ENCODE results near the gene OR1M1.

OR1M1 gene

DNA sequence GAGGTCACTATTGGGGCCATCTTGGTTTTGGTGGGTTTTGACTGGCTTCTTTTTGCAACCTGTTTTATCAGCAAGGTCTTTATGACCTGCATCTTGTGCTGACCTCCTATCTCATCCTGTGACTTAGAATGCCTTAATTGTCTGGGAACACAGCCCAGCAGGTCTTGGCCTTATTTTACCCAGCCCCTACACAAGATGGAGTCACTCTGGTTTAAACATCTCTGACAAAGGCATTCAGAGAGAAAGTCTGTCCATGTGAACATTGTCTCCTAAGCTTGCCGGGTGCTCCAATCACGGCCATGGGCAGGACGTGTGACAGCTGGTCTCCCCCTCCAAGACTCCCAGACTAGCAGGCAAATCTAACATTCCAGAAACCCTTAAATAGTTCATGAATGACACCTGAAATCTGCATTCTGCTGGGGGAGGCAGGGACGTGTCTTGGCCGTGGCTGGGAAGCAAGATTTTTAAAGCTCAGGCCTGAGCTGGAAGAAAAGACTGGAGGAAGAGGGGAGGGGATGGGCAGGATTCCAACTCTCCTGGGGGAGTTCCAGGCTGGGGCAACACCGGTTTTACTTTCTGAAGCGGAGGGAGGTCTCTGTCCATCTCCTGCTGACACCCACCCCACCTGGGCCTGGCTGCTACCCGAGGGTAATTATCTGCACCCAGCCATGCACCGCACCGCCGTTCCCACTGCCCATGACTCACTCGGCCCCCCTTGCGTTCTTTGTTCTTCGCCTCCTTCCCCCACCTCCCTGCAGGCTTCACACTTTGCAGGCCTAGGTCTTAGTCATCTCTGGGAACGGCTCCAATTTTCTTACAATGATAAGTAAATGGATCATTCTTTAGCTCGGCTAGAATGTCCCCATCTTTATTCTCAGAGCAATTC lies 11.6 kb upstream of the OR1M1 start:
- DNase-seq, result peak in 42 of 51 donors; percentile 4 to 87 (median 35)

DNA sequence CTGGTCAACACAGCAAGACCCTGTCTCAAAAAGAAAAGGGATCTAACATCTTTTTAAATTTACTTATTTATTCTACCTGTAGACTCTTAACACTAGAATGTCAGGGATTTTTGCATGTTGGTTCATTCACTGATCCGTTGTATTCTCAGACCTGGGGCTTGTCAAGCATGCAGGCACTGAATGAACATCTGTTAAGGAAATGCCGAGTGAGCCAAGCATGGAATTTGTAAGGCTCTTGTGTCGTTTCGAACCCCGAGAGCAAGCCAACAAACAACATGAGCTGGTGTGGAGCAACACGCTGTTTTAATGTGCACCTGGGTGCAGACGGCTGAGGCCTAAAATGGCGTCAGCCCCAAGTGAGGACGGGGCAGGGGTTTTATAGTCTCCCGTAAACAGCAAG lies 10.0 kb upstream of the OR1M1 start:
- no peak for DNase-seq

DNA sequence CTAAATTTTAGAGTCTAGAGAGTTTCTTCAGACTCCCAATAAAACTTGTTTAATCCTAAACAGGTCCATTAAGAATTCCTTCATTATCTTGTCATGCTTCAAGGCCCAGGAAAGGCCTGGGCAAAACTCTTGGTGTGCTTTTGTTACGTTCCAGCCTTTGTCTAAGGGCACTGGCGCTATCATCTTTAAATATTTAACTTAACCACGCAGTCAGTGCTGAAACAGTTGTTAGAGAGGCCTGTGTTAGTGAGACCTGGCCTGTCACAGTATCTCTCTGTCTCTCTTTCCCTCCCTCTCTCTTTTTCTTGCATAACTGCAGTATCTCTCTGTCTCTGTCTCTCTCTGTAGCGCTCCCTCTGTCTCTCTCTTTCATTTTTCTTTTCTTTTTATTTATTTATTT lies 8.2 kb upstream of the OR1M1 start:
- no peak for DNase-seq

DNA sequence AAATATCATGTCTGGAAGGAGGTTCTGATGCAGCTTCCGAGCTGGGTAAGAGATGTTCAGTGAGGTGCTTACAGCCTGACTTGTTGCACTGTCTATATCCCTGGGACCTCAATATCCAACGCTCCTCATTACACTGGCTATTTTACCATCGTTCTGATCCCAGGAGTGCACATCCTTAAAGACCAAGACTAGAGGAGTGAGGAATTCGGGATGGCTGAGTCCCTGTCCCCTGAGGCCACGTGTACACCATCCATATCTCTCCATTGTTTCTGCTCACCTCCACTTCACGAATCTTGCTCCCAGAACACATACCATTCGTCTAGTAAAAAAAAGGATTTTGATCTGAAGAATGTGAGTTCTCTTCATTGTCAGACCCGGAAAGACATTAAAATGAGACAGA lies 20.5 kb downstream of the OR1M1 start, which contains the start of gene OR7G2:
TSS of gene OR7G2 (minus strand) at position 101 of the 400 bp plus-strand sequence. CDS start 4,232 bp downstream, outside the sequence.
- no peak for DNase-seq

DNA sequence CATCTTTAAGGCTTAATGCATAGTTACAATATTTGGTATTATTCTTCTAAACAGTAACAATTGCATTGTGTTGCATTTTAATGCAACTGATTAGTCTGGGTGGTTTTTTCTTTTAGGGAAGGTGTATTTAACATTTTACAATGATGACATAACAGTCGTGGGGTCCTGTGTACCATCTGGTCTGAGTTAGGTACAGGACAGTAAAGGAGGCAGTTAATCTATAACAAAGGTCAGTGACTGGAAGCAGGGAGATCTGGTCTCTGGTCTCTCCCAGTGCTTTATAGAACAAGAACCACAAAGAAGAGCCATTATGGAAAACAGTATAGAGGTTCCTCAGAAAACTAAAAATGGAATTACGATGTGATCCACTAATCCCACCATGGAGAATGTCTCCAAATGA lies 23.1 kb downstream of the OR1M1 start:
- no peak for DNase-seq

DNA sequence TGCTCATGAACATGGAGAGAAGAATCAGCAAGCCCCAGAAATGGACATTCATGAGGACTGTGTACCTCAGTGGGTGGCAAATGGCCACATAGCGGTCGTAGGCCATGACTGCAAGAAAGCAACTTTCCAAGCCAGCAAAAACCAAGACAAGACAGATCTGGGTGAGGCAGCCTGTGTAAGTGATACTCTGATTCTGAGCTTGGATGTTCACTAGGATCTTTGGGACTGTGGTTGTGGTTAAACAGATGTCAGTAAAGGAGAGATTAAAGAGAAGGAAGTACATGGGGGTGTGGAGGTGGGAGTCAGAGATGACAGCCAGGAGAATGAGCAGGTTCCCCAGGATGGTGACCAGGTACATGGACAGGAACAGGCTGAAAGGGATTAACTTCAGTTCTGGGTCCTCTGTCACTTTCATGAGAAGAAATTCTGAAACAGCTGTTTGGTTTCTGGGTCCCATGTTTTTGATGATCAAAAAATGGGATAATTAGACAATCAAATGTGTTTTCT lies 28.5 kb downstream of the OR1M1 start, which contains the start of gene OR7G1:
TSS of gene OR7G1 (minus strand) at position 457 of the 507 bp plus-strand sequence. CDS start at position 457, 0 bp downstream.
- DNase-seq, result no peak

DNA sequence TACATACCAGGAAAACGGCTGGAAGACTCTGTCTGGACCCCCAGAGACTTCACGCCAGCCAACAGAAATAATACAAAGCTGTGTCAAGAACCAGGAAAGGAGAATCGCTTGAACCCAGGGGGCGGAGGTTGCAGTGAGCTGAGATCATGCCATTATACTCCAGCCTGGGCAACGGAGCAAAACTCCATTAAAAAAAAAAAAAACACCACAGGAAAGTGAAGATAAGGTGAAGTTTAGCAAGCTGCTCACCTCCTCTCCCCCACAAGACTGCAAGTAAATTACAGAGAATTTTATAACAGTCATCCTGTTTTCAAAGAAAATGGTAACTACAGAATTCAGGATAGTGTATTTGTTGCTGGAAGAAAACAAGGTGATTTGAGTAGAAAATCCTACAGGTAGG lies 29.7 kb downstream of the OR1M1 start:
- no peak for DNase-seq

DNA sequence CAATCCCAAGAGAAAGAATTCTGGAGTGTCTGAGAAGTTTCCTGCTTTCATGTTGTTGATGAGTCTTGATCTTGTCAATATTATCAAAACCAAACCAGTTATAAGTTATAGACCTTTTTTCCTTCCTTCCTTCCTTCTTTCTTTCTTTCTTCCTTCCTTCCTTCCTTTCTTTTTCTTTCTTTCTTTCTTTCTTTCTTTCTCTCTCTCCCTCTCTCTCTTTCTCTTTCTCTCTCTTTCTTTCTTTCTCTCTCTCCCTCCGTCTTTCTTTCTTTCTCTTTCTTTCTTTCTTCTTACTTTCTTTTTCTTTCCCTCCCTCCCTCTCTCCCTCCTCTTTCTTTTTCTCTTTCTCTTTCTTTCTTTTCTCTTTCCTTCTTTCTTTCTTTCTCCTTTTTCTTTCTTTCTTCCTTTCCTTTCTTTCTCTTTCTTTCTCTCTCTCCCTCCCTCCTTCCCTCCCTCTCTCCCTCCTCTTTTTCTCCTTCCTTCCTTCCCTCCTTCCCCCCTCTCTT lies 40.1 kb downstream of the OR1M1 start, which contains the start of gene OR7G3:
TSS of gene OR7G3 (minus strand) at position 51 of the 506 bp plus-strand sequence. CDS start at position 51, 0 bp downstream.
- no peak for DNase-seq

DNA sequence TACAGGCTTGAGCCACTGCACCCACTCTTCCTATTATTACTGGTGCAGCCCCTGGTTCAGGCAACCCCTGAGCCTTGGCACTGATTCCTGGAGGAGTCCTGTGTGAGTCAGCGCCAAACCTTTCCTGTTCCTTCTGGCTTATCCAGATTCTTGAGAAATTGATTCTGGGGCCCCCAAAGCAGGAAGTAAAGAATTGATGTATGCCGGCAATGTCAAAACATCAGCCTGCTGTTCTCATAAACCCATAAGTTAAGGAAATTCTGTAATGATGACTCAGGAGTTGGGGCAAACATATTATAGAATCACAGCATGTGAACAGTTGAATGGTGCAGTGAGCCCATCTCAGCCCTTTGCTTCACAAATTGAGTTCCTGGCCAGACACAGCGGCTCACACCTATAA lies 41.3 kb downstream of the OR1M1 start:
- no peak for DNase-seq

DNA sequence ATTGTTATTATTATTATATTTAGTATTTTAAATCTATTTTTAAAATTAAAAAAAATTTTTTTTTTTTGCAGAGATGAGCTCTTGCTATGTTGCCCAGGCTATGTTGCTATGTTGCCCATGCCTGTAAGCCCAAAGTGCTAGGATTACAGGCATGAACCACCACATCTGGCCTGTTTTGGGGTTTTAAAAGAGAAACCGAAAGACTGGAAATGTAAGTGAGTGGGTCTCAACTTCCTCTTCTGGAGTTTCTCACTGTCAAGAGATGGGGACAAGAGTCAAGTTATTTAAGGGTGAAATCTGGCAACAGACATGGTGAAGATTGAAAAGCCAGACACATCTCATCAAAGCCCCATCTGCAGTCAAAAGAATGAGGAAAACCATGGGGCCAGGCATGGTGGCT lies 44.1 kb downstream of the OR1M1 start:
- no peak for DNase-seq

DNA sequence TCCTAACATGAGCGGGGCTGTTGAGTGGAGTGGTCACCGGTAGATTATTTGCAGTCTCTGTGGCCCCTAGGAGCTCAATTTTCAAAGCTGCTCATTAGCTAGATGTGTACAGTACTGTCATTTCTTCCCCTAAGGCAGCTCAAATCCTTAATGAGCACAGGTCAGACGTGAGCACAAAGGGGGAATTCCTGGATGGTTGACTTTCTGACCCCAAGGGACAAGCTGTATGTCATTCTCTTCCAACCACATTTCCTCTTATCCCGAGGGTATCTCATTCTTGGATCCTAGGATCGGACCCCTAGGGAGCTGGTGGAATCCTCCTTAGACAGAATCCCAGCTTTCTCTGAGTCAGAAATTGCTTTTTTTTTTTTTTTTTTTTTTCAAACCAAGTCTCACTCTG lies 45.6 kb downstream of the OR1M1 start:
- no peak for DNase-seq

DNA sequence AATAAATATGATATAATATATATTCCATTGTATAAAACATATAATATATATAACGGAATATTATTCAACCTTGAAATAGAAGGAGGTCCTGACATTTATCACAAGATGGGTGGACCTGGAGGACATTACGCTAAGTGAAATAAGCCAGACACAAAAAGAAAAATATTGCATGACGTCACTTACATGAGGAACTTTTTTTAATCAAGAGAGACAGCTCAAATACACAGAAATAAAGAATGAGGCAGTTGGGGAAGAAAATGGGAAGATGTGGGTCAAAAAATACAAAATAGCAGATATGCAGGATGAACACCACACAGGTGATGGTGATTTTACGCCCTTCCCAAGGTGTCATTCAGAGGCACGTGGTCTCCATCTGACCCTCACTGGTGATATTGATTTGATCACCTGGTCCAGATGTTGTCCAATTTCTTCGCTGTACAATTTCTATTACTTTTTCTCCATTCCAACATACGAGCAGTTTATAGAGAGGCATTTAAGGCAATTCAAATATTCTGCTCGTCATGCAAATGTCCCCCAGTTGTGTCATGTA lies 52.8 kb downstream of the OR1M1 start:
- DNase-seq, result peak in 1 of 51 donors; percentile 3

DNA sequence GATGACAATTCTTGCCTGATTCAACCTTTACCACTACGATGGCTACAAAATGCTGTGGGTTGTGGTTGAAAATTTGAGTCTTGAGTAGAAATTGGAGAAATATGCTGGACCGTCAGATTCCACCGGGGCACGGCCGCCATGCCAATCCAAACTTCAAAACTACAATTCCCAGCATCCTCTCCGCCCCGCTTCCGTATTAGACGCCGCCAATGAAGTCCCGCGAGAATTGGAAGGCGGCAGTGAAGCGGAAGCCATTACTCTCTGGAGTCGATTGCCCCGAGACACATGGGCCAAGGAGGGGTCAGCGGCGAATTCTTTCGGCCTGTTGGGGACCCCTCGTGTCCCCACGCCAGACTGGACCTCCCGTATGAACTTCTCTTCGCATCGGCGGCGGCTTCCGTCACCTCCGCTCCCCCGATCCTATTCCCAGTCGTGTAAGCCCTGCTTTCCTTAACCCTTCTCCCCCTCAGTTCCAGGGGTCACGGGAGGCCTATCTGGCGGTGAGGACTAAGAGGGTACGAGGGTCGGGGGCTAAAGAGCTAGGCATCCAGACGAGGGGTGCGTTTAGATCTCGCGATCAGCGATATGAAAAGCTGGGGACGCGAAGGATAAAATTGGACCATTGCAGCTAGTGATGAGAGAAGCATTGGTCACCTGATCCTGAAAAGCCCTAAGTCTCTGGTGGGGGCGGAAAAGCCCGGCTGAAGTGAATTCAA lies 53.5 kb downstream of the OR1M1 start, which contains the start of gene ZNF317:
TSS of gene ZNF317 (plus strand) at position 239 of the 716 bp plus-strand sequence. CDS start 15,620 bp downstream, outside the sequence.
- DNase-seq, result peak; percentile 19 to 94 (median 79)

DNA sequence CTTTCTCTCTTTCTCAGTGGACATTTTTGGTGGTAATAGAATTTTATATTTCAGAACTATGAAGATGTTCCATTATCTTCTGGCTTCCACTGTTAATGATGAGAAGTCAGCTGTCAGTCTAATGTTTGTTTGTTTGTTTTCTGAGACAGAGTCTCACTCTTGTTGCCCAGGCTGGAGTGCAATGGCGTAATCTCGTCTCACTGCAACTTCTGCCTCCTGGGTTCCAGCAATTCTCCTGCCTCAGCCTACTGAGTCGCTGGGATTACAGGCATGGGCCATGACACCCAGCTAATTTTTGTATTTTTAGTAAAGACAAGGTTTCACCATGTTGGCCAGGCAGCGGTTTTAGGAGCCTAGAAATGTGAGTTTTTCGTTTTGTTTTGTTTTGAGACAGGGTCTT lies 58.1 kb downstream of the OR1M1 start:
- no peak for DNase-seq

Data from hypothalamus (tissue), 51 donors.